IPS-18a (cell line): Measurements from ENCODE around the gene IFT122.

Experiments used
- H3K27ac ChIP-seq: one replicate; pipeline ENCODE4 v1.5.1; 2013; ENCODE audit warnings: low read length
- H3K27me3 ChIP-seq: one replicate; pipeline ENCODE4 v1.6.1; 2013; ENCODE audit warnings: mild to moderate bottlenecking, low read length; ENCODE audit not compliant: control insufficient read depth, insufficient read depth
- H3K36me3 ChIP-seq: one replicate; pipeline ENCODE4 v1.6.1; 2013; ENCODE audit warnings: low read depth, low read length; ENCODE audit not compliant: control insufficient read depth
- H3K4me1 ChIP-seq: one replicate; pipeline ENCODE4 v1.6.1; 2013; ENCODE audit warnings: low read depth, low read length; ENCODE audit not compliant: control insufficient read depth
- H3K4me3 ChIP-seq: one replicate; pipeline ENCODE4 v1.5.1; 2013; ENCODE audit warnings: low read length
- H3K9ac ChIP-seq: one replicate; pipeline ENCODE4 v1.6.1; 2013; ENCODE audit warnings: mild to moderate bottlenecking, low read length, moderate library complexity
- H3K9me3 ChIP-seq: one replicate; pipeline ENCODE4 v1.6.1; 2013; ENCODE audit warnings: low read depth, low read length; ENCODE audit not compliant: control insufficient read depth

IFT122 gene

GRCh38 chr3:129441782-129442181 lies 1.8 kb downstream of the IFT122 start:
- Histone ChIP-seq H3K4me1 (peaks cover 14% of the 10 kb centered on the region), H3K4me3 (no peak overlapping the region), H3K9me3 (no peaks in the 10 kb centered on the region), H3K36me3 (peaks cover 13% of the 10 kb centered on the region), H3K27me3 (no peaks in the 10 kb centered on the region), H3K27ac (no peak overlapping the region), H3K9ac (no peak overlapping the region)

DNA sequence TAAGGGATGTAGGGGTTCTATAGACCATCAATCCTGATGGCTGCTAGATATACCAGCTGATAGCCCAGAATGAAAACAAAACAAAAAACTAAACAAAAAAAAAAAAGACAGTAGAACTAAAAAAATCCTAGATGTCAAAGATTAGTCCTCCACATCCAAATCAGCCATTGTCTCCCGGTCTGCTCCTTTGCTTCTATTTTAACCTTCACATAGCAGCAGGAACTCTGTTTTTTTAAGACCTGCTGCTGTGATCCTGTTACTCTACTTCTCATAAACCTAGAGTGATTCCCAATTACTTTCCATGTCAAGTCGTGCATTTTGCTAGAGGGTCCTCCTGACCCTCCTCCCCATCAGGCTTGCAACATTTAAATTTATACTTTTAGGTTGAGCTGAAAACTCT lies 2.5 kb downstream of the IFT122 start:
- no peak overlapping the region for H3K4me3 ChIP-seq
- no peaks in the 10 kb centered on the region for H3K27me3 ChIP-seq
- H3K27ac ChIP-seq: no peak overlapping the region
- no peak overlapping the region for H3K9ac ChIP-seq
- peaks cover 6% of the 10 kb centered on the region for H3K36me3 ChIP-seq
- peaks cover 14% of the 10 kb centered on the region for H3K4me1 ChIP-seq
- H3K9me3 ChIP-seq: no peaks in the 10 kb centered on the region

DNA sequence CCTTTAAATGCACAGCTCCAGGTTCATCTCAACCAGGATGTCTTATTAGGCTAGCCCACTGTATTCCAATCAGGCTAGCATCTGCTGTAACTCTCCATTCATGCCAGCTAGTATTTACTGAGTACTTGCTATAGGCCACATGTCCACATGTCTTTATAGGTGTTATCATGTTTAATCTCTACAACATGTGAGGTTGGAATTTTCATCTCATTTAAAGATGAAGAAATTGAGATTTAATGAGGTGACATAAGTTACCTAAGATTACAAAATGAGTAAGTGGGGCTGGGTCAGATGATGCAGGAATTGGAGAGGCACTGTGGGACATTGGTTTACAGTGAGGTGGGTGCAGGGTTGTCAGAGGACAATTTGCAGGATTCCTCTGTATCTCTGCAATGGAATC lies 2.9 kb downstream of the IFT122 start:
- Histone ChIP-seq H3K9me3 (no peaks in the 10 kb centered on the region), H3K36me3 (peaks cover 1% of the 10 kb centered on the region), H3K27ac (no peak overlapping the region), H3K4me3 (no peak overlapping the region), H3K4me1 (peaks cover 16% of the 10 kb centered on the region), H3K27me3 (no peaks in the 10 kb centered on the region), H3K9ac (no peak overlapping the region)

DNA sequence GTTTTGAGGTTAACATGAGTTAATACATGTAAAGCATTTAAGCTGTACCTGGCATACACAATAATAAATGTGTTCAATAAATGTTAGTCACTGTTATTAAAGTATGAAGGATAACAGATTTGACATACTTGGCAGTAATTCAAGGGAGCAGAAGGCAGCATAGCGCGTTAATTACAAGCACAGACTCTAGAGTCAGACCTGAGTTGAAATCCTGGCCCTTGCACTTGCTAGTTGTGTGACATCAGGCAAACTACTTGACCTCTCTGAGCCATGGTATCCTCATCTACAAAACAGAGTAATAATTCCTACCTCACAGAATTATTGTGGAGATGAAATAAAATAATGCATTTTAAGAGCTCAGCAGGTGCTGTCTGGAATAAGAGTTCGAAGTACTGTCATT lies 5.4 kb downstream of the IFT122 start:
- Histone ChIP-seq H3K27ac (no peak overlapping the region), H3K27me3 (no peaks in the 10 kb centered on the region), H3K9ac (no peak overlapping the region), H3K4me1 (peaks cover 23% of the 10 kb centered on the region), H3K9me3 (no peaks in the 10 kb centered on the region), H3K4me3 (no peak overlapping the region), H3K36me3 (no peaks in the 10 kb centered on the region)

GRCh38 chr3:129446926-129447325 lies 6.9 kb downstream of the IFT122 start:
- H3K27ac ChIP-seq: no peak overlapping the region
- no peak overlapping the region for H3K9ac ChIP-seq
- H3K9me3 ChIP-seq: no peaks in the 10 kb centered on the region
- H3K36me3 ChIP-seq: no peaks in the 10 kb centered on the region
- peaks cover 16% of the 10 kb centered on the region for H3K4me1 ChIP-seq
- no peak overlapping the region for H3K4me3 ChIP-seq
- no peaks in the 10 kb centered on the region for H3K27me3 ChIP-seq

GRCh38 chr3:129448186-129448895 lies 8.3 kb downstream of the IFT122 start:
- Histone ChIP-seq H3K4me1 (peaks cover 16% of the 10 kb centered on the region), H3K4me3 (no peak overlapping the region), H3K36me3 (no peaks in the 10 kb centered on the region), H3K9ac (no peak overlapping the region), H3K27me3 (no peaks in the 10 kb centered on the region), H3K9me3 (no peaks in the 10 kb centered on the region), H3K27ac (no peak overlapping the region)

- H3K4me1 ChIP-seq: peaks cover 16% of the 10 kb centered on the region
- no peak overlapping the region for H3K4me3 ChIP-seq
- H3K27me3 ChIP-seq: no peaks in the 10 kb centered on the region
- no peaks in the 10 kb centered on the region for H3K36me3 ChIP-seq
- no peaks in the 10 kb centered on the region for H3K9me3 ChIP-seq
- H3K27ac ChIP-seq: no peak overlapping the region
- no peak overlapping the region for H3K9ac ChIP-seq
Measured at GRCh38 chr3:129449279-129450115, 9.5 kb downstream of the IFT122 start.

DNA sequence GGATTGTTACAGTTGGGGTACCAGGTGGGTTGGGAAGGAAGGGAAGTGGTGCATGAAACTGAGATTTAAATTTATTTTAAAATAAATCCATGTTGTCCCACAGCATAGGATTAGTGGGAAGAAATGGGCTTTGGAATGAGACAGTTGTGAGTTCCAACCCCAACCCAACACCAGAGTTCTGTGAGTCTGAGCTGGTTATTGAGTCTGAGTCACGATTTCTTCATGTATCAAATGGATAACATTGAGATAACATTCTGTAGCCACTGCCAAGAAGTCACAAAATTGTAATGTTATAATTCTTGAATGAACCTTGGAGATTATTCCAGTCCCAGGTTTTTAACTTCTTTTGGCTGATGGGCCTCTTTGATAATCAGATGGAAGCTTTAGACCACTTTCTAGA lies 13.7 kb downstream of the IFT122 start:
- Histone ChIP-seq H3K36me3 (no peaks in the 10 kb centered on the region), H3K9ac (no peak overlapping the region), H3K27ac (no peak overlapping the region), H3K4me1 (peaks cover 11% of the 10 kb centered on the region), H3K4me3 (no peak overlapping the region), H3K27me3 (no peaks in the 10 kb centered on the region), H3K9me3 (no peaks in the 10 kb centered on the region)

DNA sequence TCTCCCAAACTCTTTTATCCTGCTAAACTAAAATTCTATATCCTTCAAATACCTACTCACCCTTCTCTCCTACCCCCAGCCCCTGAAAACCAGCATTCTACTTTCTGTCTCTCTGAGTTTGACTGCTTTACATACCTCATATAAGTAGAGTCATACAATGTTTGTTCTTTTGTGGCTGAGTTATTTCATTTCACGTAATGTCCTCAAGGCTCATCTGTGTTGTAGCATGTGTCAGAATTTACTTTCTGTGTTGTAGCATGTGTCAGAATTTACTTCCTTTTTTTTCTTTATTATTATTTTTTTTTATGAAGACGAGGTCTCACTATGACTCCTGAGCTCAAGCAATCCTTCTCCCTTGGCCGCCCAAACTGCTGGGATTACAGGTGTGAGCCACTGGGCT lies 20.1 kb downstream of the IFT122 start:
- Histone ChIP-seq H3K9ac (no peak overlapping the region), H3K9me3 (no peaks in the 10 kb centered on the region), H3K27ac (no peak overlapping the region), H3K27me3 (no peaks in the 10 kb centered on the region), H3K36me3 (no peaks in the 10 kb centered on the region), H3K4me1 (no peaks in the 10 kb centered on the region), H3K4me3 (no peak overlapping the region)

- no peaks in the 10 kb centered on the region for H3K9me3 ChIP-seq
- H3K4me1 ChIP-seq: no peaks in the 10 kb centered on the region
- no peak overlapping the region for H3K9ac ChIP-seq
- H3K27ac ChIP-seq: no peak overlapping the region
- no peak overlapping the region for H3K4me3 ChIP-seq
- no peaks in the 10 kb centered on the region for H3K27me3 ChIP-seq
- H3K36me3 ChIP-seq: no peaks in the 10 kb centered on the region
Measured at GRCh38 chr3:129460572-129460971, 20.5 kb downstream of the IFT122 start.

GRCh38 chr3:129461022-129461421 lies 21.0 kb downstream of the IFT122 start:
- no peak overlapping the region for H3K27ac ChIP-seq
- no peak overlapping the region for H3K9ac ChIP-seq
- no peak overlapping the region for H3K4me3 ChIP-seq
- H3K27me3 ChIP-seq: no peaks in the 10 kb centered on the region
- no peaks in the 10 kb centered on the region for H3K36me3 ChIP-seq
- H3K4me1 ChIP-seq: no peaks in the 10 kb centered on the region
- no peaks in the 10 kb centered on the region for H3K9me3 ChIP-seq
